Spleen (tissue), 11 donors: ENCODE data around the gene SLC30A4. TPM values are rescaled to one million over a fixed set of nuclear protein-coding genes. Genes with fewer than 3 reads are reported as not detected.

Source experiments
- DNase-seq: peaks from one replicate; pipeline ENCODE4 v3.0.0-alpha.2; 2020
- H3K27ac ChIP-seq, 8 donors: fragments of 200-600 bp; sonication (generic) in 7 of 8; 1 replicate in 4 of 8; 2 replicates in 4 of 8; pipeline versions ENCODE4 v1.5.0 to v1.8.0; 2016 to 2021; ENCODE audit warnings: inconsistent platforms in 4 of 8, mild to moderate bottlenecking in 4 of 8, moderate library complexity in 1 of 8
- H3K27me3 ChIP-seq, 7 donors: fragments of 200-600 bp; sonication (generic) in 6 of 7; replicated peaks in 1 of 7; 1 replicate in 4 of 7; 2 replicates in 3 of 7; pipeline versions ENCODE4 v1.5.0 to v1.8.0; 2016 to 2021; ENCODE audit warnings: inconsistent platforms in 3 of 7, mild to moderate bottlenecking in 1 of 7
- H3K36me3 ChIP-seq, 6 donors: fragments of 200-600 bp; sonication (generic) in 5 of 6; 1 replicate in 4 of 6; 2 replicates in 2 of 6; pipeline versions ENCODE4 v1.5.0 to v1.8.0; 2016 to 2021; ENCODE audit warnings: inconsistent platforms in 2 of 6
- H3K4me1 ChIP-seq, 6 donors: fragments of 200-600 bp; sonication (generic) in 5 of 6; 1 replicate in 3 of 6; 2 replicates in 3 of 6; pipeline versions ENCODE4 v1.5.0 to v1.8.0; 2016 to 2021; ENCODE audit warnings: inconsistent platforms in 3 of 6
- H3K4me3 ChIP-seq, 8 donors: fragments of 200-600 bp; sonication (generic) in 7 of 8; 1 replicate in 4 of 8; 2 replicates in 4 of 8; pipeline versions ENCODE4 v1.5.0 to v1.8.0; 2016 to 2021; ENCODE audit warnings: inconsistent platforms in 4 of 8, mild to moderate bottlenecking in 4 of 8, moderate library complexity in 2 of 8
- H3K9me3 ChIP-seq, 8 donors: fragments of 200-600 bp; sonication (generic) in 7 of 8; 1 replicate in 4 of 8; 2 replicates in 4 of 8; pipeline versions ENCODE4 v1.5.0 to v1.8.0; 2016 to 2021; ENCODE audit warnings: inconsistent platforms in 4 of 8
- POLR2A ChIP-seq, 3 donors: fragments of 450-650 bp; IDR thresholded peaks; one replicate each; pipeline ENCODE4 v1.5.1; 2017; ENCODE audit warnings: antibody characterized with exemption in 3 of 3, mild to moderate bottlenecking in 1 of 3
- POLR2AphosphoS5 ChIP-seq, 3 donors: sonication (generic); formaldehyde crosslinking; IDR thresholded peaks; one replicate each; pipeline ENCODE4 v1.5.1; 2017; ENCODE audit warnings: antibody characterized with exemption in 3 of 3
- WGBS, 5 donors: extraction: QIAGEN DNeasy Blood & Tissue Kit in 3 of 5; methylation state at CpG; one replicate each; pipeline versions ENCODE4 v1.1.5 to v1.1.7; 2013 to 2018; 5-methylcytosine and 5-hydroxymethylcytosine counted together
- intact Hi-C: fragments of 100-400 bp; cut with DNase I; formaldehyde crosslinking; loops from one replicate; pipeline ENCODE4 v1.15.0; 2023; ENCODE audit warnings: low total_unique reads
- polyA plus RNA-seq, 3 donors: library from polyadenylated mRNA; stranded (reverse); fragments of 200-250 nt; gene quantifications; one replicate each; pipeline ENCODE4 v1.2.1, GENCODE V29; 2013
- total RNA-seq, 7 donors: library from RNA; depleted of rRNA in 3 of 7; stranded (reverse); fragments of >200 nt in 3 of 7; fragmentation: NEBNext Ultra II Directional in 4 of 7; extraction: Animal tissue kit (Norgen Biotek cat#: 25700) in 4 of 7; gene quantifications; one replicate each; pipeline versions ENCODE4 v1.1.0 to v1.2.1, GENCODE V29; 2016 to 2021
- TF ChIP-seq, protein P1 (sequence below), 11 experiments: fragments of 200-600 bp in 7 of 11; fragments of 450-650 bp in 4 of 11; sonication (generic) in 4 of 11; IDR thresholded peaks in 8 of 11; conservative IDR thresholded peaks in 3 of 11; 1 replicate in 7 of 11; 2 replicates in 4 of 11; pipeline versions ENCODE4 v1.4.0 to v1.8.0; 2016 to 2021; ENCODE audit warnings: antibody characterized with exemption in 11 of 11, inconsistent platforms in 4 of 11, mild to moderate bottlenecking in 1 of 11
- donor health status: healthy with polysubstance abuse.
- donor health status: DM: no; HTN: no; CAD: no; lungs with moderate emphysema.
- donor health status: DM: no; HTN: no; CAD: no.
- donor health status: Bipolar disorder and iron deficiency.
- donor health status: healthy.
- donor health status: DM: no; HTN: no; CAD: no.
- donor health status: DM: yes; HTN: yes; CAD: no.

SLC30A4 gene
- total and polyA plus RNA-seq, 10 donors, result 1.0 to 11.8 (median 7.8) TPM

DNA sequence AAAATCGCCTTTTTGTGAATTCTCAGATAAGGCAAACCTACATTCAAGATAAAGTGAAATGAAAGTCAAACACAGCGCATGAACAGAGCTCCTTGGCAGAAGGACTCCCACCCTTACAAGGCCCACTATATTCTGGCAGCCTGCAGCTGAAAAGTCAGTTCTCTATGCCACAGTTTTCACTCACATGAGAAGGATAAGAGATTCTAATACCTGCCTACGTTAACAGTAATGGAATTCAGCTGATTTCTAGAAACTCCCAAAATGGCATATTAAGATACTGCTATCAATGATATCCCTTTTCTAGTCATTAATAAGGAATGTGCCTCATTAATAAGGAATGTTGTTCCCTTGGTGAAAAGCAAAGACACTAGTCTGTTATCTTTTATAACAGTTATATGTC lies 27.0 kb downstream of the SLC30A4 start:
- H3K4me3 ChIP-seq, result no peak overlapping the region
- H3K9me3 ChIP-seq, result no peaks in the 10 kb centered on the region
- no peaks in the 10 kb centered on the region for H3K27me3 ChIP-seq
- no peak for DNase-seq
- TF ChIP-seq, protein P1, sequence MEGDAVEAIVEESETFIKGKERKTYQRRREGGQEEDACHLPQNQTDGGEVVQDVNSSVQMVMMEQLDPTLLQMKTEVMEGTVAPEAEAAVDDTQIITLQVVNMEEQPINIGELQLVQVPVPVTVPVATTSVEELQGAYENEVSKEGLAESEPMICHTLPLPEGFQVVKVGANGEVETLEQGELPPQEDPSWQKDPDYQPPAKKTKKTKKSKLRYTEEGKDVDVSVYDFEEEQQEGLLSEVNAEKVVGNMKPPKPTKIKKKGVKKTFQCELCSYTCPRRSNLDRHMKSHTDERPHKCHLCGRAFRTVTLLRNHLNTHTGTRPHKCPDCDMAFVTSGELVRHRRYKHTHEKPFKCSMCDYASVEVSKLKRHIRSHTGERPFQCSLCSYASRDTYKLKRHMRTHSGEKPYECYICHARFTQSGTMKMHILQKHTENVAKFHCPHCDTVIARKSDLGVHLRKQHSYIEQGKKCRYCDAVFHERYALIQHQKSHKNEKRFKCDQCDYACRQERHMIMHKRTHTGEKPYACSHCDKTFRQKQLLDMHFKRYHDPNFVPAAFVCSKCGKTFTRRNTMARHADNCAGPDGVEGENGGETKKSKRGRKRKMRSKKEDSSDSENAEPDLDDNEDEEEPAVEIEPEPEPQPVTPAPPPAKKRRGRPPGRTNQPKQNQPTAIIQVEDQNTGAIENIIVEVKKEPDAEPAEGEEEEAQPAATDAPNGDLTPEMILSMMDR (IDR thresholded peaks at IDR 0.05 in 8 of 11, conservative IDR thresholded peaks at IDR 0.05 in 3 of 11), result no peak
- no peak for TF ChIP-seq POLR2AphosphoS5 (IDR thresholded peaks at IDR 0.05)
- no peak for TF ChIP-seq POLR2A (IDR thresholded peaks at IDR 0.05)
- no peaks in the 10 kb centered on the region for H3K4me1 ChIP-seq
- 89 to 94% (median 90%) methylated on average over 3 of the region's 3 CpGs for WGBS, 5 donors
- H3K27ac ChIP-seq, result no peak overlapping the region
- intact Hi-C loops, result no loop called here
- no peaks in the 10 kb centered on the region for H3K36me3 ChIP-seq

DNA sequence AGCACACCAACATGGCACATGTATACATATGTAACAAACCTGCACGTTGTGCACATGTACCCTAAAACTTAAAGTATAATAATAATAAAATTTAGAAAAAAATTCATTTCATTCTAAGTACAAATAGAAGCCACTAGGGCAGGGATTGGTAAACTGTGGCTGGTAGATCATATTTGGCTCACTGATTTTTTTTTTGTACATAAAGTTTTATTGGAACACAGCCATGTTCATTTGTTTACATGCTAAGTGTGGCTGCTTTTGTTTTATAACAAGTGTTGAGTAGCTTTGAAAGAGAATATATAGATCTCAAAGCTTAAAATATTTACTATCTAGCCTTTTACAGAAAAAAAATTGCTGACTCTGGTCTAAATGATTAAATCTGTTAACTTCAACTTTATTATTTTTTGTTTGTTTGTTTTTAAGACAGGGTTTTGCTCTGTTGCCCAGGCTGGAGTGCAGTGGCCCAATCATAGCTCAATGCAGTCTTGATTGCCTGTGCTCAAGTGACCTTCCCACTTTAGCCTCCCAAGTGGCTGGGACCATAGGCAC lies 32.8 kb downstream of the SLC30A4 start:
- intact Hi-C loops, result no loop called here
- no peaks in the 10 kb centered on the region for H3K9me3 ChIP-seq
- no peak for DNase-seq
- no peaks in the 10 kb centered on the region for H3K27me3 ChIP-seq
- 73 to 100% (median 94%) methylated on average over 1 of the region's 1 CpG for WGBS, 5 donors
- no peak overlapping the region for H3K27ac ChIP-seq
- TF ChIP-seq POLR2AphosphoS5 (IDR thresholded peaks at IDR 0.05), result no peak
- TF ChIP-seq, protein P1 (IDR thresholded peaks at IDR 0.05 in 8 of 11, conservative IDR thresholded peaks at IDR 0.05 in 3 of 11), result no peak
- no peak overlapping the region for H3K4me3 ChIP-seq
- peaks cover 0 to 50% (median 9%) of the 10 kb centered on the region in 6 donors for H3K36me3 ChIP-seq
- no peaks in the 10 kb centered on the region for H3K4me1 ChIP-seq

DNA sequence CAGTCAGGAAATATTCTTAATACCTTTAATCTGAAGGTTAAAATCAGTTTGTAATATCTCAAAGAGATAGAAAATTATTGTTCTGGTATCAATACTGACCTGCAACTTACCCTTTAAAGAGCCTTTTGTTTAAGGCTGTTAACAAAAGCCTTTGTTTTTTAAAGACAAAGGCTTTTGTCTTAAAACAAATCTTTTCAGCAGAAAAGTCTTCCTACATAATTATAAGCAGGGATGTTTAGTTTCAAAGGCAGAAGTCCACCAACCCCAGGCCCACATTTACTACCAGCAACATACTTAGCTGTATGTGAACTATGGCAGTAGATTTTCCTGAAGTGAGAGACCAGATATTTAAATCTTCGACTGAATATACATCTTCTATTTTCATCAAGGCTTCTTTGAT lies 36.2 kb downstream of the SLC30A4 start:
- H3K9me3 ChIP-seq, result no peaks in the 10 kb centered on the region
- DNase-seq, result no peak
- intact Hi-C loops, result no loop called here
- H3K4me3 ChIP-seq, result no peak overlapping the region
- TF ChIP-seq POLR2AphosphoS5 (IDR thresholded peaks at IDR 0.05) (no peak), POLR2A (IDR thresholded peaks at IDR 0.05) (no peak)
- TF ChIP-seq, protein P1 (IDR thresholded peaks at IDR 0.05 in 8 of 11, conservative IDR thresholded peaks at IDR 0.05 in 3 of 11), result no peak
- H3K27me3 ChIP-seq, result no peaks in the 10 kb centered on the region
- H3K27ac ChIP-seq, result no peak overlapping the region
- no peaks in the 10 kb centered on the region for H3K4me1 ChIP-seq
- H3K36me3 ChIP-seq, result peaks cover 0 to 56% (median 9%) of the 10 kb centered on the region in 6 donors
- WGBS, 5 donors, result 85 to 96% (median 89%) methylated on average over 1 of the region's 1 CpG

DNA sequence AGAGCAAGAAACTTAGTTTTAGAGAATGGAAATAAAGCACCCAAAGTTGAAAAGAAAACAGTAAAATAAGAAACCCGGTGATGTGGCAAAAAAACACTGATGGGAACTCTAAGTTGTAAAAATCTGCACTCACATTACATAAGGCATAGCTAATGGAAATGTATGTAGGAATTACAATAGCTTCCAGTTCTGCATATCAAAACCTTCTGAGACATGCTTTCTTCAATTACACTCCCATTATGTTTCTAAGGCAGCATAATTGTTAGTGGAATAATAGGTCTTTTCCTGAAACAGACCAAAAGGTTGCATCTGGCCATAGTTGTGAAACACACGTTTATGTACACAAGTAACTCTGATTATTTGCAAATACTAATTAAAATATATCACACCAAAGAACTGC lies 41.4 kb downstream of the SLC30A4 start:
- Histone ChIP-seq H3K27me3 (no peaks in the 10 kb centered on the region), H3K27ac (no peak overlapping the region), H3K9me3 (no peaks in the 10 kb centered on the region), H3K4me1 (no peaks in the 10 kb centered on the region), H3K36me3 (peaks cover 0 to 30% (median 3%) of the 10 kb centered on the region in 6 donors), H3K4me3 (no peak overlapping the region)
- 78 to 89% (median 87%) methylated on average over 2 of the region's 2 CpGs for WGBS, 5 donors
- TF ChIP-seq POLR2A (IDR thresholded peaks at IDR 0.05), result no peak
- TF ChIP-seq, protein P1 (IDR thresholded peaks at IDR 0.05 in 8 of 11, conservative IDR thresholded peaks at IDR 0.05 in 3 of 11), result no peak
- TF ChIP-seq POLR2AphosphoS5 (IDR thresholded peaks at IDR 0.05), result no peak
- DNase-seq, result no peak
- intact Hi-C loops, result no loop called here
